NOMO-1 (cell line): ENCODE measurements around the gene CNTF.

Source experiments
- DNase-seq, 2 experiments: peaks; one replicate each; lab custom pipeline; 2025; ENCODE audit not compliant: unreplicated experiment in 2 of 2; lab: John Stamatoyannopoulos, UW

CNTF gene

GRCh38 chr11:58641803-58642581, 19.5 kb downstream of the CNTF start:
- no peak for DNase-seq

- DNase-seq, result no peak
Measured at GRCh38 chr11:58645854-58646253, 23.4 kb downstream of the CNTF start.

- DNase-seq, result no peak
Measured at GRCh38 chr11:58647141-58647699, 24.8 kb downstream of the CNTF start.

- DNase-seq, result no peak
Measured at GRCh38 chr11:58647866-58648265, 25.4 kb downstream of the CNTF start.

- DNase-seq, result no peak
Measured at GRCh38 chr11:58649623-58650022, 27.2 kb downstream of the CNTF start.

GRCh38 chr11:58650496-58650895, 28.0 kb downstream of the CNTF start:
- DNase-seq, result no peak

- DNase-seq, result no peak
Measured at GRCh38 chr11:58652726-58653280, 30.3 kb downstream of the CNTF start.

GRCh38 chr11:58654079-58654907, 31.8 kb downstream of the CNTF start:
- peak; percentile 69 to 73 for DNase-seq

- no peak for DNase-seq
Measured at GRCh38 chr11:58654908-58655296, 32.4 kb downstream of the CNTF start.

GRCh38 chr11:58656348-58656747, 33.9 kb downstream of the CNTF start:
- no peak for DNase-seq

GRCh38 chr11:58658623-58659022, 36.2 kb downstream of the CNTF start:
- no peak for DNase-seq

GRCh38 chr11:58659404-58659803, 36.9 kb downstream of the CNTF start:
- no peak for DNase-seq

- DNase-seq, result no peak
Measured at GRCh38 chr11:58659910-58660570, 37.6 kb downstream of the CNTF start.

- no peak for DNase-seq
Measured at GRCh38 chr11:58671983-58672633, 49.6 kb downstream of the CNTF start.

GRCh38 chr11:58674609-58675008, 52.1 kb downstream of the CNTF start:
- no peak for DNase-seq
